ENCODE measurements around the gene TDG.

The TDG gene

DNA sequence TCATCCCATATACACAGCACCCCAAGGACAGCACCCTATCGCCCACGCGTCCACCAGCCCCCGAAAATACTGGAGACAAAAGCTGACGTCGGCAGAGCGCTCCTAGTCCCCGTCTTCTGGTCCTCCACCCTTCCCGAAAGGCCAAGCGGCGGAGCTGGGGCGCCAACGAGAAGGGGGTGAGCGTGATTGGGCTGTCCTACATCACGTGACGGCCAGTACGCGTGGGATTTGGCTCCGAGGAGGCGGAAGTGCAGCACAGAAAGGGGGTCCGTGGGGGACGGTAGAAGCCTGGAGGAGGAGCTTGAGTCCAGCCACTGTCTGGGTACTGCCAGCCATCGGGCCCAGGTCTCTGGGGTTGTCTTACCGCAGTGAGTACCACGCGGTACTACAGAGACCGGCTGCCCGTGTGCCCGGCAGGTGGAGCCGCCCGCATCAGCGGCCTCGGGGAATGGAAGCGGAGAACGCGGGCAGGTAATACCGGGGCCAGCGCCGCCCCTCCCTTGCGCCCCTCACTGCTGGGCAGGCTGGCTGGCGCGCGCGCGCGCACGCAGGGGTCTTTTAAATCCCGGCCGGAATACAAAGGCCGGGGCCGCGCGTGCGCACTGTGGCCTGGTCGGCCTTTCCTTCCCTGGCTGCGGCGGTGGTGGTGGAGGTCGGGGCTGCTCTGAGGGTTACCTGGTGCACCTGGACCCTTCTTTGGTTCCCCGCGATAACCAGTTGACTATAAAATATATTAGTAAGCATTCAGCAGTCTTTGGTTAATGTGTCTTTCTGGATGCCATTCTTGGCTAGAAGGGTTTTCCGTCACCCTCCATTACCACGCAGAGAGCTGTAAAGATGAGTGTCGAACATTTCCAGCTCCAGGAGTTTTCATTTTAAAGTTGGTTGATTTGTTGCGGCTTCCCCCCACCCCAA, at the start of gene TDG:
TDG (plus strand) TSS at position 283 of the 915 bp plus-strand sequence; CDS start at position 449, 166 bp downstream.
- DNase-seq, result peak; percentile 99

DNA sequence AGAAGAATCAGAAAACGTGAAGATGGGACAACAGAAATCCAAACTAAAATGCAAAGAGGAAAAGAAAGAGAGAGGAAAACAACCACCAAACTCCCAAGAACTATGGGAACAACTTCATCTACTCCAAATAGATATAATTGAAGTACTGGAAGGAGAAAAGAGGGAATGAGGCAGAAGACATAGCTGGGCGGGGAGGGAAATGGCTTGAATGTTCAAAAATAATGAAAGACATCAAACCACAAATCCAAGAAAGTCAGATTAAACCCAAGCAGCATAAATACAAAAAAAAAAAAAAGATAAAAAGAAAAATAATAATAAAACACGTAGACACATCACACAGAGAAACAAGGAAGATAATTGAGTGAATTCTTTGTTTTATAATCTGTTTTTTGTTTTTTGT, 47.8 kb upstream of the TDG start:
- DNase-seq, result no peak

DNA sequence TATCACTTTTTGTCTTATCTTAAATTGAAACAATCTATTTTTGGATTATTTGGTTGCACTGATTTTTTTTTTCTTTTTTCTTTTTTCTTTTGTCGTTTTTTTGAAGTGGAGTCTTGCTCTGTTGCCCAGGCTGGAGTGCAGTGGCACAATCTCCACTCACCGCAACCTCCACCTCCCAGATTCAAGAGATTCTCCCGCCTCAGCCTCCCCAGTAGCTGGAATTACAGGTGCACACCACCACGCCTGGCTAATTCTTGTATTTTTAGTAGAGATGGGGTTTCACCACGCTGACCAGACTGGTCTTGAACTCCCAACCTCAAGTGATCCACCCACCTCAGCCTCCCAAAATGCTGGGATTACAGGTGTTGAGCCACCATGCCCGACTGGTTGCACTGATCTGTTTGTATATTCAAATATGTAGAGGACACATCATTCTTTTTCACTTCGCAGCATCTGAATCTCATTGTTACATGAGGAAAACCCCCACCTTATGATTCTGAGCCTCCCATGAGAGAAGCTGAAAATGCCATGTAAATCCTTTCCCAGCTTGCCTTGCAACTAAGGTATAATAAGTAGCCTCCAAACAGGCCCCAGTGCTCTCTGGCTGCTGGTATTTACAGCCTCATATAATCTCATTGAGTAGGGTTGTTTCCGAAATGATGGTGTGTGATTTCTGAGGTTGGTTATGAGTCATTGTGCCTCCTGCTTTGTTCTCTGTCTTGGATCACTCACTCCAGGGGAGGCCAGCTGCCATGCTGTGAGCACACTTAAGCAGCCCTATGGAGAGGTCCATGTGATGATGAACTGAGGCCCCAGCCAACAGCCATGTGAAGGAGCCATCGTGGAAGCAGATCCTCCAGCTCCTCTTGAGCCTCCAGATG, 40.7 kb upstream of the TDG start:
- peak; percentile 71 for DNase-seq

DNA sequence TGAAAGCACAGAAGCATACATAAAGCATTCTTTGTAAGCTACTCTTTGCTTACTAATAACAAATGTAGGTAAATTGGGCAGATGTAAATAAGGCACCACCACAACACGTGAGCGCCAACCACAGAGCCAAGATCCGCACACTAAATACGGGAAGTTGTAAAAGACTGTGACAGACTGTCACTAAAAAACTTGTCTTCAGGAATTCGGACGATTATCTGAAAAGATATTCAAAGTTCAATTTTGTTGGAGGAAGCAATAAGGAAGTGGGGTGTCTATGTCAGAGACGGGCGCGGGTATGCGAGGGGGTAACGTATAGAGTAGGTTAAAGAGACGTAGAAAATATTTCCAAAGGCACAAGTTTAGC, 37.0 kb upstream of the TDG start:
- DNase-seq, result no peak

DNA sequence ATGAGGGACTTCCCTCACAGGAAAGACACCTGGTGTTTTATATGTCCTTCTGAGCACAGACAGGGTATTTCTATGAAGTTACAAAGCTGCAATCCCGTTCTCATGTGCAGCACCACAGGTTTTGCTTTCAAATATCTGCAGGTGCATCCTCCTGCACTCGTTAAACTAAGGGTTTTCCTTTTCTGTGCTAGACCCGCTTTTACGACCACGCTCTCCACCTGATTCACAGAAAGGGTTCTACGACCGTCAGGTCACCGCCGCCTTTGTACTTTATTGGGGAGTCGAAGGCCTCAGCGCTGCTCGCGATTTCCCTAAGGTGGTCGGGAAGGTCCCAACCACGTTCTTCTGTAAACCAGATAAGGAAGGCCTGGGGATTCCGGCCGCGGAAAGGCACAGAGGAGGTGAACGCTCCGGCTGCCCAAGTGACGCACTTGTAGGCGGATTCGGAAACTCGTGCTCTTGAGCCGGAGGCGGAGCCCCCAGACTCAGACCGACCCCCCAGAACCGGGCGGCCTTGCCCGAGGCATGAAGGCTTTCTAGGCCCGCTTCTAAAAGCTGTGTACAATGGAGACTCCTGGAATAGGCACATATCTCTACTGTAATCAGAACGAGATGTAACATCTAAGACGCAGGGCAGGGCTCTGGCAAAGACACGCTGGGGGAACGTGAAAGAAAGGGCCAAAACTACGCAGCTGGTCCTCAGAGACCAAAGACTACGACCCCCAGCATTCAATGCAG, 36.5 kb upstream of the TDG start:
- DNase-seq, result peak; percentile 92

DNA sequence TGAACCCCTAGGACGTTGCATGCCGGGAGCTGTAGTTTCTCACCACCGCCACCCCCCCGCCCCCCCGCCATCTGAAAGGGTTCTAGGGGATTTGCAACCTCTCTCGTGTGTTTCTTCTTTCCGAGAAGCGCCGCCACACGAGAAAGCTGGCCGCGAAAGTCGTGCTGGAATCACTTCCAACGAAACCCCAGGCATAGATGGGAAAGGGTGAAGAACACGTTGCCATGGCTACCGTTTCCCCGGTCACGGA, 36.0 kb upstream of the TDG start:
- DNase-seq, result no peak

DNA sequence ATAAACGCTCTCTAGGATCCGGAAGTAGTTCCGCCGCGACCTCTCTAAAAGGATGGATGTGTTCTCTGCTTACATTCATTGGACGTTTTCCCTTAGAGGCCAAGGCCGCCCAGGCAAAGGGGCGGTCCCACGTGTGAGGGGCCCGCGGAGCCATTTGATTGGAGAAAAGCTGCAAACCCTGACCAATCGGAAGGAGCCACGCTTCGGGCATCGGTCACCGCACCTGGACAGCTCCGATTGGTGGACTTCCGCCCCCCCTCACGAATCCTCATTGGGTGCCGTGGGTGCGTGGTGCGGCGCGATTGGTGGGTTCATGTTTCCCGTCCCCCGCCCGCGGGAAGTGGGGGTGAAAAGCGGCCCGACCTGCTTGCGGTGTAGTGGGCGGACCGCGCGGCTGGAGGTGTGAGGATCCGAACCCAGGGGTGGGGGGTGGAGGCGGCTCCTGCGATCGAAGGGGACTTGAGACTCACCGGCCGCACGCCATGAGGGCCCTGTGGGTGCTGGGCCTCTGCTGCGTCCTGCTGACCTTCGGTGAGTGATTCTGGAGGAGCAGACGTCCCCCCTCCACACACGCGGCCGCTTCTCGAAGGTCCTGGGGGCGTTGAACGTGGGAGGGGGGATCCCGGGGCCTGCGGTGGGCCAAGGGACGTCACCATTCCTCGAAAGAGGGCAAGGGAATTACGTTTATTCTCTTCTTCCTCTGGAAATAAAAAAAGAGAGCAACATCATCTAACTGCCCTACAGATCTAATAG, 35.5 kb upstream of the TDG start, which contains the start of gene HSP90B1:
HSP90B1 (plus strand) TSS at position 377 of the 753 bp plus-strand sequence; CDS start at position 483, 106 bp downstream.
- peak; percentile 100 for DNase-seq

DNA sequence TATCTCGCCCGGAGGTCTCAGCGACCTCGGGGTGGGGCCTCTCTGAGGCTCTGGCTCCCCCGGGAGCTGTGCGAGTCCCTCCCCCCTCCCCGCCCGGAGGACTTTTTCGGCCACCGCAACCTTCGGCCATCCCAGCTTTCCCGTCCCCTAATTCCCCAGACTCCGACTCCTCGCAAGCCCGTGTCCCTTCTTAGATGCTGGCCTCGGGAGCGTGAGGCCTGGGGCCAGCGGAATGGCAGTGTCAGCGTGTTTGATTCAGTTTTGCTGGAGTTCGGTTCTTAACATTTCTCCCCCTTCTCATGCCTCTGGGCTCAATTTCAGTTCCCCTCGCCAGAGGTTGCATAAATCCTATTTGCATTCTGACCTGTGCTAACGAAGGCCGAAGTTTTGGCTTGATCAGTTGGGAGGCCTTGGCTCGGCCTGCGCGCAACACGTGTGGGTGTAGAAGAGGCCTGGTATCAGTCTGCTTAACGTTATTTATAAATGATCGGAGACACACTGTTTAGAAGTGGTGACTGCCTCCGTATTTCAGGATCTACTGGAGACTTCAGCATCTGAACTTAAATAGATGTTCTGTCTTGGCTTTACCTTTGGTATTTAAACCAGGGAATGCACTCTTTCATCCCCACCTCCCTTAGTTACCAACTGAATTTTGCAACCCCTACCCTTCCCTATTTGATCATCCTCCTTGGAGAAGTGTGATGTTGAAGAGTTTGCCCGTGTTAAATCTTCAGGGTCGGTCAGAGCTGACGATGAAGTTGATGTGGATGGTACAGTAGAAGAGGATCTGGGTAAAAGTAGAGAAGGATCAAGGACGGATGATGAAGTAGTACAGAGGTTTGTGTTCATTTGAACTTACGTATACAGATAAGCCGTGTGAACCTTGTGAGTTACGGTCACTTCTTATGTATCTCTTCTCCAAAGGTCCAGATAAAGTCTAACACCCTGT, 34.6 kb upstream of the TDG start:
- no peak for DNase-seq

DNA sequence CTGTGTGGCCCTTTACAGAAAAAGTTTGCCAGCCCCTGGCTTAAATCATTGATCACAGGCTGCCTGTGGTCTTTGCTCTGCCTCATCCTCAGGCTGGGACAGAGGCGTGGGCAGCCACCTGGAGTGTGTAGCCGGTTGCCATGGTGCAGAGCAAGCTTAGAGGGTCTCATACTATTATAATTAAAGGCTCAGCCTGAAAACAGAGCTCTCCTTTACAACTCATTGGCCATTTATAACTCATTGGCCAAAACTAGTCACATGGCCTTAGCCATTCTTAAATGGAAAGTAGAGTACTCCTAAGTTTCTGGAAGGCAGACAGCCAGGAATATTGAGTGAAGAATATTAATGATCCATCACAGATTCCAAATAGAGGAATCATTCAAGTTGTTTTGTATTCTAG, 32.4 kb upstream of the TDG start:
- no peak for DNase-seq

DNA sequence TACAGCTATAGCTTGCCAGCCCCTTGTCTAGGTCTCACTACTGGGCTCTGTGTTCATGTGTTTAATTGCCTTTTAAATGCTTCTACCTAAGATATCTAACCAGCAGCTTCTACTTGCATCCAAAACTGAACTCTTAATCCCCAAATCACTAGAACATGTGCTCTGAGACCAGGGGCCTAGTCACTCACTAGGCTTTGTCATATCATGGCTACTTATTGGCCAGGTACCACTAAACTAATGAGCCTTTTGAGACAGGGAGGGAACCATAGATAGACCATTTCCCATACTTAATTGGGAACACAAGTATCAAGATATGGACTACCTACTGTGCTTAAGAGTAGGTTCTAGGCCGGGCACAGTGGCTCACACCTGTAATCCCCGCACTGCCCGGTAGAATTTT, 29.0 kb upstream of the TDG start:
- no peak for DNase-seq

DNA sequence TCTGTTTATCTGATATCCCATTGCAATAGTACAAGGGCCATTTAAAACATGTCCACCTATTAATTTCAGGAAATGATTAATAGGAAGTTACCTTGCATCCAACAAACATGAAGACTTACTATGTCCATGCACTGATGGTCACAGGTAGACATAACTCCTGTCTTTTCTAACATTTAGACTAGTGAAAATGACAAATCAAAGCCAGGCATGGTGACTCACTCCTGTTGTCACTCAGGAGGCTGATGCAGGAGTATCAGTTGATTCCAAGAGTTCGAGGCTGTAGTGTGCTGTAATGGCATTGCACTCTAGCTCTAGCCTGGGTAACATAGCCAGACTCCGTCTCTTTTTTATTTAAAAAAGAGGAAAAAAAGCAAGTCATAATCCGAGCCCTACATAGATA, 20.7 kb upstream of the TDG start:
- no peak for DNase-seq

DNA sequence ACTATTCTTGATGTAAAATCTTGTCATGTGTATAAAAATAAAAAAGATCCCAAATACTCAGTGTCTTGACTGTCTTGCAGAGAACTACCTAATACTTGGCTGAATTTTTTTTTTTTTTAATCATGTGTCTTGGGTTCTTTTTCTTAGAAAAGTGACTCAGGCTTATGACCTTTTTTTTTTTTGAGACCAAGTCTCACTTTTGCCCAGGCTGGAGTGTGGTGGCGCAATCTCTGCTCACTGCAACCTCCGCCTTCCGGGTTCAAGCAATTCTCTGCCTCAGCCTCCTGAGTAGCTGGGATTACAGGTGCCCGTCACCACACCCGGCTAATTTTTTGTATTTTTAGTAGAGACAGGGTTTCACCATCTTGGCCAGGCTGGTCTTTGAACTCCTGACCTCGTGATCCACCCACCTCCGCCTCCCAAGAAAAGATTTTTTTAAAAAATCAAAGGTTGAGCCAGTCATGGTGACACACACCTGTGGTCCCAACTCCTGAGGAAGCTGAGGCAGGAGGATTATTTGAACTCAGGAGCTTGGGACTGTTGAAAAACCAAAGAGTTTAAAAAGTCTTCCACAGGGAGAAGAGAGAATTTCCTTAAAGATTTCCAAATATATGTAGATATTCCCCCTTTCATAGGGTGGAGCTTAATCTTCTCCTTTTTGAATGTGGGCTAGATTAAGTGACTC, 17.7 kb upstream of the TDG start:
- DNase-seq, result no peak

DNA sequence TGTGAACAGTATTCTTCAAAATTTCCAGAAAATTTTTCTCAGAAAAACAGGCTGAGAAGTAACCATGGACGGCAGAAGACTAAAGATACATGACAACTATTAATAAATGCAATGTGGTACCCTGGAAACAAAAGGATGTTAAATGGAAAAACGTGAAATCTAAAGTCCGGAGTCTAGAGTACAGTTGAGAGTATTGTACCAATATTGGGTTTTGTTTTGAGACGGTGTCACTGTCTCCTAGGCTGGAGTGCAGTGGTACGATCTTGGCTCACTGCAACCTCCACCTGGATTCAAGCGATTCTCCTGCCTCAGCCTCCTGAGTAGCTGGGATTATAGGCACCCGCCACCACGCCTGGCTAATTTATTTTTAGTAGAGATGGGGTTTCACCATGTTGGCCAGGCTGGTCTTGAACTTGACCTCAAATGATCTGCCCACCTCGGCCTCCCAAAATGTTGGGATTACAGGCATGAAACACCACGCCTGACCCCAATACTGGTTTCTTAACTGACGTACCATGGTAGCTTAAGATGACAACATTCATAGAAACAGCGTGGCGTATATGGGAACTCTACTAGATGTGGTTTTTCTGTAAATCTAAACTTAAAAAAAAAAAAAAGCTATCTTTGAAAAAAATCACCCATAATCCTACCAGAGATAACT, 16.8 kb upstream of the TDG start:
- DNase-seq, result no peak

DNA sequence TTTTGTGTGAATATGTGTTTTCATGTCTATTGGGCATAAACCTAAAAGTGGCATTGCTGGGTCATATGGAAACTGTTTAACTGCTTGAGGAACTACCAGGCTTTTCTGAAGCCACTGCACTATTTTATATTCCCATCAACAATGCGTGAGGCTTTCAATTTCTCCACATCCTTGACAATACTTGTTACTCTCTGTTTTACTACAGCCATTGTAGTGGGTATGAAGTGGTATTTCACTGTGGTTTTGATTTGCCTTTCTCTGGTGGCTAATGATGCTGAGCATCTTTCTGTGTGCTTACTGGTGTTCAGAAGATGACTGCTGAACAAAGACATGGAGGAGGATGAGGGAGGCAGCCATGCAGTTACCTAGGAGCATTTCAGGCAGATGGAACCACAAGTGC, 13.2 kb upstream of the TDG start:
- no peak for DNase-seq

DNA sequence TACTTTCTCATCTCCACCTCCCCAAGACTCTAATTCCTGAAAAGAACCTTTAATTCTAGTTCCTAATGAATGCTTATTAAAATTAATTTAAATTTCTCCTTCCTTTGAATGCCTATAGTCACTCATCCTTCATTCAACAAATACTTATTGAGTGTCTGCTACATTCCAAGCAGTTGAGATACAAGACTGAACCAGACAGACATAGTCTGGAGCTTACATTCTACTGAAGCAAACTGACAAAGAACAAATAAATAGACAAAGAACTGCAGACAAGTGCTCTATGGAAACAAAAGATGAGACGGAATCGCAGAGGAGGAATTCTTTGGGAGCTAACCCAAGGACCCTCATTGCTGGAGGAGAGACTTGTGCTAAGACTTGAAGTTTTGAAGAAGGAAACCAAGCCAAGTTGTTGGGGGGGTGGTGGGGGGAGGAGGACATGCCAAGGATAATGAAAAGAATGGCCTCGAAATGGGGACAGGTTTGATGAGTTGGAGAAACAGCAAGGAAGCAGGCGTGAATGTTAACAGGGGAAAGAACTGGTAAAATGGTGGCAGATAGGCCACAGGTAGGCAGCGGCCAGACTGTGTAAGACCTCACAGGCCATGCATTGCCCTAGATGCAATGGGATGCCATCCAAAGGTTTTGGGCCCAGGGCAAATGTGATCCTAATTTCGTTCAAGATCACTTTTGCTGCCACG, 9.7 kb upstream of the TDG start:
- DNase-seq, result no peak

DNA sequence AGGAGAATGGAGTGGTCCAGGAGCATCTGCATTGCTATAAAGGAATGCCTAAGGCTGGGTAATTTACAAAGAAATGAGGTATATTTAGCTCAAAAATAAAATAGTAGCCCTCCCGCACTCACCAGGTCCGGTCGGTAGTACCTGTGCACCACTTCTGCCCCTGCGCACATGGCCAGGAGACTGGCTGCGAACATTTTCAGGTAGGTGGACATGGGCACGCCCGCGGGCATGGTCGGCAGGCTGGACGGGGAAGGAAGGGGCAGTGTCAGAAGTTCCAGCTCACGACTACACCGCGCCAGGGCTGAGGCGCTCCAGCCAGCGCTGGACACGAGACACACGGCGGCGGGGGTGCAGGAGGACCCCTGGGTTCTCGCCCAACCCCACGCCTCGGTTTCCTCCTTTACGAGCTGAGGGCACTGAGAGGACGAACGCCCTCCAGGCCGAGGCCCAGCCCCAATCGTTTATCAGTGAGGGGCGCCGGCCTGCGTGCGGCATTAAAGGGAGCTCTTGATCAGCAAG, 9.1 kb upstream of the TDG start:
- DNase-seq, result no peak

DNA sequence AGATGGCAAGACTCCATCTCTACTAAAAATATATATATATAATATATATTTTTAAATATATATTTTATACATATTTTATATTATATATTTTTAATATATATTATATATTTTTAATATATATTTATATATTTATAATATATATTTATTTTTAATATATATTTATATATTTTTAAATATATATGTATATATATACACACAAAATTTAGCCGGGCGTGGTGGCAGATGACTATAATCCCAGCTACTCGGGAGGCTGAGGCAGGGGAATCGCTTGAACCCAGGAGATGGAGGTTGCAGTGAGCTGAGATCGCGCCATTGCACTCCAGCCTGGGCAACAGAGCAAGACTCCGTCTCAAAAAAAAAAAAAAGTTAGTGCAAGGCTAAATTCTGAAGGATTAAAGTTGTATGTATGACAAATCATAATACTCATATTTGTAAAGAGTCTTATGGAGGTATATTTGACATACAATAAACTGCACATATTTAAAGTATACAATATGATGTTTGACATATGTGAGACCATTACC, 7.7 kb upstream of the TDG start:
- DNase-seq, result no peak

DNA sequence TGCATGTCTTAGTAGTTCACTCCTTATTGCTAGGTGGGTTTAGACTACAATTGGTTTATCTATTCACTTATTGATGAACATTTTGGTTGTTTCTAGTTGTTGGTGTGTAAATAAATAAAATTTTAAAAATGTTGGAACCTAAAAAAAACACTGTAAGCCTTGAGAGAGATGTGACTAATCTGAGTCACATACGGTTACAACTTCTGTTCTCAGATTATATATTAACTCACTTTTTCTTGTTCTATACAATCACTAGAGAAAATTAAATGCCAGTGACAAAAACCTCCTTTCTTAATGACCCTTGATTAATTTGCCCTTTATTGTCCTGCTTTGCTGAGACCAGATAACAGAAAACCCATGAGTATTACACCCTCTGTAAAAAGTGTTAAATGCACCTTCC, 7.1 kb upstream of the TDG start:
- no peak for DNase-seq

DNA sequence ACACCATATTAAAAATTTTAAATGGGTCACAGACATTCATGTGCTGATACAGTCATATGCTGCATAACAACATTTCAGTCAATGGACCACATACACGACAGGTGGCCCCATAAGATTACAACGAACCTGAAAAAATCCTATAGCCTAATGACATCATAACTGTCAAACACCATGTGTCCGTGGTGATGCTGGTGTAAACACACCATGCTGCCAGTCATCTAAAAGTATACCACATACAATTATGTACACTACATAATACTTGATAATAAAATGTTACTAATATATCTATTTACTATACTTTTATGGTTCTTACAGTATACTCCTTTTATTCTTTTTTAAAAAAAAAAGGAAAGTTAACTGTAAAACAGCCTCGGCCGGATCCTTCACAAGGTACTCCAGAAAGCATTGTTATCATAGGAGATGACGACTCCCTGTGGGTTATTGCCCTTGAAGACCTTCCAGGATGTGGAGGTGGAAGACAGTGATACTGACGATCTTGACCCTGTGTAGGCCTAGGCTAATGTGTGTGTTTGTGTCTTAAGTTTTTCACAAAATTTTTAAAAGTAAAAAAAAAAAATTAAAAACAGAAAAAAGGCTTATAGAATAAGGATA, 5.0 kb upstream of the TDG start:
- no peak for DNase-seq

All from fibroblast of skin of right quadriceps (primary cell).